HG03139 (cell line): ENCODE results near the gene IFI35.
"Not testable (repeated sequence)": the region's sequence is repeated elsewhere in the genome, so short reads cannot be mapped to it uniquely, and the experiment has no call there.

Source experiments
- ATAC-seq: cut with Tn5 transposase; IDR thresholded peaks from one replicate; pipeline ENCODE4 v1.9.1; 2021; ENCODE audit not compliant: unreplicated experiment

The IFI35 gene

GRCh38 chr17:42997390-42997983 lies 9.1 kb upstream of the IFI35 start:
- ATAC-seq: no peak

GRCh38 chr17:42997984-42998938 lies 8.3 kb upstream of the IFI35 start, which contains the start of gene RPL27:
TSS of gene RPL27 (plus strand) at chr17:42998419. CDS start at chr17:42998751, 332 bp downstream.
- peak; percentile 89 for ATAC-seq

- no peak for ATAC-seq
Measured at GRCh38 chr17:42999003-42999525, 7.5 kb upstream of the IFI35 start.

- ATAC-seq: not testable (repeated sequence)
Measured at GRCh38 chr17:43000894-43001293, 5.7 kb upstream of the IFI35 start.

- no peak for ATAC-seq
Measured at GRCh38 chr17:43003542-43004172, 2.9 kb upstream of the IFI35 start.

- ATAC-seq: no peak
Measured at GRCh38 chr17:43010667-43011308, 4.2 kb downstream of the IFI35 start.

GRCh38 chr17:43011728-43012472 lies 5.3 kb downstream of the IFI35 start:
- ATAC-seq: no peak

GRCh38 chr17:43013296-43013695 lies 6.7 kb downstream of the IFI35 start:
- no peak for ATAC-seq

GRCh38 chr17:43014020-43014648 lies 7.5 kb downstream of the IFI35 start:
- ATAC-seq: no peak

- no peak for ATAC-seq
Measured at GRCh38 chr17:43014649-43015542, 8.3 kb downstream of the IFI35 start.

GRCh38 chr17:43015579-43015978 lies 9.0 kb downstream of the IFI35 start:
- no peak for ATAC-seq

GRCh38 chr17:43016216-43016615 lies 9.6 kb downstream of the IFI35 start:
- ATAC-seq: no peak

GRCh38 chr17:43018008-43018853 lies 11.6 kb downstream of the IFI35 start:
- no peak for ATAC-seq

- ATAC-seq: no peak
Measured at GRCh38 chr17:43018932-43019331, 12.3 kb downstream of the IFI35 start.

GRCh38 chr17:43019418-43019817 lies 12.8 kb downstream of the IFI35 start:
- no peak for ATAC-seq

- no peak for ATAC-seq
Measured at GRCh38 chr17:43020030-43020621, 13.5 kb downstream of the IFI35 start.
